A549 (cell line): ENCODE data around the gene CDC5L. TPM values are rescaled to one million over a fixed set of nuclear protein-coding genes. Genes with fewer than 3 reads are reported as not detected.

ENCODE experiments used
- ATAC-seq, 2 experiments: fragments of 200-7000 bp in 1 of 2; fragments of >200 bp in 1 of 2; cut with Nextera tagmentation in 1 of 2; cut with Tn5 transposase in 1 of 2; 3 replicates each; pipeline versions ENCODE4 v1.8.0 to v1.9.1; 2018 to 2020; ENCODE audit warnings: mild to moderate bottlenecking in 1 of 2, moderate library complexity in 1 of 2
- CTCF ChIA-PET: fragments of 300-600 bp; sonication (Branson Sonifier 250); formaldehyde crosslinking; extraction: SDS; loops from one replicate; lab custom pipeline; 2021; ENCODE audit warnings: antibody characterized with exemption, inconsistent platforms; lab: Yijun Ruan, JAX
- POLR2A ChIA-PET: fragments of 350-600 bp; formaldehyde crosslinking; extraction: SDS; loops from one replicate; lab custom pipeline; 2021; ENCODE audit warnings: antibody characterized with exemption, inconsistent platforms; lab: Yijun Ruan, JAX
- DNase-seq, 2 experiments: peaks; one replicate each; pipeline versions ENCODE4 v3.0.0 to v3.0.0-alpha.2; 2011 to 2016; ENCODE audit warnings: low read depth in 1 of 2, low spot score in 1 of 2
- FAIRE-seq: peaks from 2 replicates; lab custom pipeline; 2011; peaks lifted over from hg19 to GRCh38; lab: Jason Lieb, UNC
- H3K27ac ChIP-seq, 2 experiments: fragments of >200 bp; sonication (Bioruptor Twin); formaldehyde crosslinking; 3 replicates each; pipeline ENCODE4 v1.5.1; 2016 to 2017
- H3K4me1 ChIP-seq: fragments of >200 bp; sonication (Bioruptor Twin); formaldehyde crosslinking; 3 replicates; pipeline ENCODE4 v1.6.1; 2016
- H3K4me2 ChIP-seq: fragments of >200 bp; sonication (Bioruptor Twin); formaldehyde crosslinking; 3 replicates; pipeline ENCODE4 v1.6.1; 2016
- H3K4me3 ChIP-seq: fragments of >200 bp; sonication (Bioruptor Twin); formaldehyde crosslinking; 3 replicates; pipeline ENCODE4 v1.5.1; 2016
- H3K9me3 ChIP-seq: fragments of >200 bp; sonication (Bioruptor Twin); formaldehyde crosslinking; 3 replicates; pipeline ENCODE4 v1.6.1; 2016
- CBX8 ChIP-seq: fragments of 200-600 bp; sonication (generic); IDR thresholded peaks from 2 replicates; pipeline ENCODE4 v1.6.1; 2016
- EHMT2 ChIP-seq: fragments of 200-600 bp; sonication (generic); IDR thresholded peaks from 2 replicates; pipeline ENCODE4 v1.6.1; 2016; ENCODE audit warnings: antibody characterized with exemption, low read depth, mild to moderate bottlenecking, moderate library complexity
- ESRRA ChIP-seq: fragments of 150-350 bp; IDR thresholded peaks from 2 replicates; pipeline ENCODE4 v1.6.1; 2014; ENCODE audit warnings: mild to moderate bottlenecking, low read length, borderline replicate concordance
- HOXA7 ChIP-seq: fragments of 250-450 bp; sonication (Bioruptor Pico); IDR thresholded peaks from 2 replicates; pipeline ENCODE4 v1.5.0; 2020; ENCODE audit warnings: mild to moderate bottlenecking, moderate library complexity
- HOXB13 ChIP-seq: fragments of 250-450 bp; sonication (Bioruptor Pico); IDR thresholded peaks from 2 replicates; pipeline ENCODE4 v1.5.0; 2020; ENCODE audit warnings: low read depth, mild to moderate bottlenecking, moderate library complexity
- MAZ ChIP-seq: fragments of 150-350 bp; IDR thresholded peaks from 2 replicates; pipeline ENCODE4 v1.6.1; 2014; ENCODE audit warnings: antibody characterized with exemption, low read depth, low read length, borderline replicate concordance
- MYC ChIP-seq: IDR thresholded peaks from 2 replicates; pipeline ENCODE4 v1.6.1; 2012; ENCODE audit warnings: mild to moderate bottlenecking, inconsistent platforms, low read length, improper control_type of control experiment, borderline replicate concordance
- PHF8 ChIP-seq: fragments of 200-600 bp; sonication (generic); IDR thresholded peaks from 2 replicates; pipeline ENCODE4 v1.6.1; 2016; ENCODE audit warnings: low read depth, mild to moderate bottlenecking, antibody characterized with exemption, moderate library complexity, borderline replicate concordance
- RAD21 ChIP-seq, 2 experiments: fragments of >200 bp in 1 of 2; sonication (Bioruptor Twin) in 1 of 2; formaldehyde crosslinking in 1 of 2; IDR thresholded peaks in 1 of 2; conservative IDR thresholded peaks in 1 of 2; 2 replicates in 1 of 2; 3 replicates in 1 of 2; pipeline ENCODE4 v1.6.1; 2012 to 2018; ENCODE audit warnings: inconsistent platforms in 1 of 2
- RCOR1 ChIP-seq: fragments of 150-350 bp; IDR thresholded peaks from 2 replicates; pipeline ENCODE4 v1.6.1; 2014; ENCODE audit warnings: antibody characterized with exemption, low read length, low read depth
- SMC3 ChIP-seq: fragments of >200 bp; sonication (Bioruptor Twin); formaldehyde crosslinking; IDR thresholded peaks from 3 replicates; pipeline ENCODE4 v1.6.1; 2018; ENCODE audit warnings: inconsistent platforms
- WGBS: methylation state at CpG from one replicate; pipeline ENCODE4 v1.1.6; 2017; ENCODE audit errors: missing lambda C conversion rate; 5-methylcytosine and 5-hydroxymethylcytosine counted together
- polyA plus RNA-seq, 4 experiments: library from polyadenylated mRNA; depleted of rRNA in 3 of 4; stranded (reverse); fragments of >200 nt; fragmentation: RNase III in 1 of 4; extraction: RNeasy Plus Mini Kit Qiagen cat#74134 plus additional on column Dnase treatment in 1 of 4; gene quantifications; 2 replicates in 3 of 4; 3 replicates in 1 of 4; pipeline ENCODE4 v1.2.3, GENCODE V29; 2011 to 2017
- TF ChIP-seq, protein P1 (sequence below): fragments of 250-450 bp; sonication (Bioruptor Pico); IDR thresholded peaks from 2 replicates; pipeline ENCODE4 v1.5.0; 2021; ENCODE audit warnings: mild to moderate bottlenecking, moderate library complexity, borderline replicate concordance
- TF ChIP-seq, protein P2 (sequence below): fragments of 150-350 bp; IDR thresholded peaks from 2 replicates; pipeline ENCODE4 v1.6.1; 2014; ENCODE audit warnings: low read depth, mild to moderate bottlenecking, low read length
- TF ChIP-seq, protein P3 (sequence below): fragments of >200 bp; sonication (Bioruptor Twin); formaldehyde crosslinking; IDR thresholded peaks from 3 replicates; pipeline ENCODE4 v1.5.1; 2016
- TF ChIP-seq, protein P4 (sequence below): fragments of 200-600 bp; sonication (generic); IDR thresholded peaks from 2 replicates; pipeline ENCODE4 v1.6.1; 2016; ENCODE audit warnings: antibody characterized with exemption, mild to moderate bottlenecking, moderate library complexity

The CDC5L gene
- polyA plus RNA-seq, 2 of the 4 experiments (the other 2 are of a cell fraction): 12.8 to 20.5 TPM

DNA sequence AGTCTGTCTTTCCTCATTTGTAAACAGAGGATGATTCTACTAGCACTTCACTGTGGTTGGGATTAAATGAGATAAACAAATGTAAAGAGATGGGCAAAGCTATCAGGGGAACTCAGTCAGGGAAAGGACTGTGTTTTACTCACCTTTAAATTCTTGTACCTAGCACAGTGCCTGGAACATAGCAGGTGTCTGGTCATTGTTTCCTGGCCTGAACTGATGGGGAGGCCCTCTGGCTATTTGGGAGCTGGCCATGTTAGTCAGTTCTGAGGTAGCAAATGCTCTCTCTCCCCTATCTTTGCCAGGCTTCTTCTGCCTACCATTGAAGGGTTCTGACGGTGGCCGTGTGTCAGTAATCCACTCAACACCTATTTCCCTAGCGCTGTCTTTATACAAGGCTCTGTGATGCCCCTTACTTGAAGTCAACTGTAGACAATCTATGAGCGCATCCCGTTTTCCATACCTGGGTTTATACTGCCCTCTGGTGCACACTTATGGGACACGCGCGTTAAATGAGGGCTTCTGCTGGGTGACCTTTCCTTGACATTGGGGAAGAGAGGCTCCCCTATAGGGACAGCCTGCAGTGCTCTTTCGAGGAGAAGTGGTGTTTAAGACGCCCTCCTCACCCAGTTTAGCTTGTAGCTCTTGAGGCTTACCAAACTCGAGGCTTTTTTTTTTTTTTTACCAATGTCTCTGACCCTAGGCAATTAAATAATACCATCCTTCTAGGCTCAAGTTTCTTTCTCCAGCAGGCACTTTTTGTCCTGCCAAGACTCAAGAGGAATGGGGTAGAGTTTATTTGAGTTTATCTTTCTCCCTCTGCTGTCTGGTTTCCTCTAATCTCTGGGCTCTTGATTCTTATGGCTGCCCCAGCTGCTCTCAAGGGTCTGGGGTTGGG lies 49.0 kb upstream of the CDC5L start:
- H3K4me3 ChIP-seq: no peak overlapping the region
- FAIRE-seq: no peak
- POLR2A ChIA-PET: no interaction called here
- peak; percentile 33 to 60 for DNase-seq
- H3K27ac ChIP-seq: no peak overlapping the region
- peak; percentile 89 to 92 for ATAC-seq
- CTCF ChIA-PET: interaction anchor here (0.6 to 7.2 kb wide), 40 partner anchors 9 to 250 kb away, joined by 3 to 181 read pairs (median 4); partner anchors contain the start of genes AARS2, NFKBIE and TMEM151B
- 1% methylated on average over 11 of the region's 11 CpGs for WGBS
- no peaks in the 10 kb centered on the region for H3K4me1 ChIP-seq
- H3K4me2 ChIP-seq: no peak overlapping the region
- TF ChIP-seq PHF8: no peak
- TF ChIP-seq CBX8: no peak
- TF ChIP-seq, protein P1, sequence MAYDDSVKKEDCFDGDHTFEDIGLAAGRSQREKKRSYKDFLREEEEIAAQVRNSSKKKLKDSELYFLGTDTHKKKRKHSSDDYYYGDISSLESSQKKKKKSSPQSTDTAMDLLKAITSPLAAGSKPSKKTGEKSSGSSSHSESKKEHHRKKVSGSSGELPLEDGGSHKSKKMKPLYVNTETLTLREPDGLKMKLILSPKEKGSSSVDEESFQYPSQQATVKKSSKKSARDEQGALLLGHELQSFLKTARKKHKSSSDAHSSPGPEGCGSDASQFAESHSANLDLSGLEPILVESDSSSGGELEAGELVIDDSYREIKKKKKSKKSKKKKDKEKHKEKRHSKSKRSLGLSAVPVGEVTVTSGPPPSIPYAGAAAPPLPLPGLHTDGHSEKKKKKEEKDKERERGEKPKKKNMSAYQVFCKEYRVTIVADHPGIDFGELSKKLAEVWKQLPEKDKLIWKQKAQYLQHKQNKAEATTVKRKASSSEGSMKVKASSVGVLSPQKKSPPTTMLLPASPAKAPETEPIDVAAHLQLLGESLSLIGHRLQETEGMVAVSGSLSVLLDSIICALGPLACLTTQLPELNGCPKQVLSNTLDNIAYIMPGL: no peak
- TF ChIP-seq, protein P2, sequence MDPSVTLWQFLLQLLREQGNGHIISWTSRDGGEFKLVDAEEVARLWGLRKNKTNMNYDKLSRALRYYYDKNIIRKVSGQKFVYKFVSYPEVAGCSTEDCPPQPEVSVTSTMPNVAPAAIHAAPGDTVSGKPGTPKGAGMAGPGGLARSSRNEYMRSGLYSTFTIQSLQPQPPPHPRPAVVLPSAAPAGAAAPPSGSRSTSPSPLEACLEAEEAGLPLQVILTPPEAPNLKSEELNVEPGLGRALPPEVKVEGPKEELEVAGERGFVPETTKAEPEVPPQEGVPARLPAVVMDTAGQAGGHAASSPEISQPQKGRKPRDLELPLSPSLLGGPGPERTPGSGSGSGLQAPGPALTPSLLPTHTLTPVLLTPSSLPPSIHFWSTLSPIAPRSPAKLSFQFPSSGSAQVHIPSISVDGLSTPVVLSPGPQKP: no peak
- no peak for TF ChIP-seq MYC
- TF ChIP-seq RCOR1: no peak
- TF ChIP-seq, protein P3, sequence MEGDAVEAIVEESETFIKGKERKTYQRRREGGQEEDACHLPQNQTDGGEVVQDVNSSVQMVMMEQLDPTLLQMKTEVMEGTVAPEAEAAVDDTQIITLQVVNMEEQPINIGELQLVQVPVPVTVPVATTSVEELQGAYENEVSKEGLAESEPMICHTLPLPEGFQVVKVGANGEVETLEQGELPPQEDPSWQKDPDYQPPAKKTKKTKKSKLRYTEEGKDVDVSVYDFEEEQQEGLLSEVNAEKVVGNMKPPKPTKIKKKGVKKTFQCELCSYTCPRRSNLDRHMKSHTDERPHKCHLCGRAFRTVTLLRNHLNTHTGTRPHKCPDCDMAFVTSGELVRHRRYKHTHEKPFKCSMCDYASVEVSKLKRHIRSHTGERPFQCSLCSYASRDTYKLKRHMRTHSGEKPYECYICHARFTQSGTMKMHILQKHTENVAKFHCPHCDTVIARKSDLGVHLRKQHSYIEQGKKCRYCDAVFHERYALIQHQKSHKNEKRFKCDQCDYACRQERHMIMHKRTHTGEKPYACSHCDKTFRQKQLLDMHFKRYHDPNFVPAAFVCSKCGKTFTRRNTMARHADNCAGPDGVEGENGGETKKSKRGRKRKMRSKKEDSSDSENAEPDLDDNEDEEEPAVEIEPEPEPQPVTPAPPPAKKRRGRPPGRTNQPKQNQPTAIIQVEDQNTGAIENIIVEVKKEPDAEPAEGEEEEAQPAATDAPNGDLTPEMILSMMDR: peak; percentile 74
- TF ChIP-seq SMC3: peak; percentile 70
- no peak for TF ChIP-seq HOXB13 (CRISPR knock-in tag)
- TF ChIP-seq EHMT2: no peak
- peak; percentile 93 for TF ChIP-seq ESRRA
- no peak for TF ChIP-seq MAZ
- TF ChIP-seq, protein P4, sequence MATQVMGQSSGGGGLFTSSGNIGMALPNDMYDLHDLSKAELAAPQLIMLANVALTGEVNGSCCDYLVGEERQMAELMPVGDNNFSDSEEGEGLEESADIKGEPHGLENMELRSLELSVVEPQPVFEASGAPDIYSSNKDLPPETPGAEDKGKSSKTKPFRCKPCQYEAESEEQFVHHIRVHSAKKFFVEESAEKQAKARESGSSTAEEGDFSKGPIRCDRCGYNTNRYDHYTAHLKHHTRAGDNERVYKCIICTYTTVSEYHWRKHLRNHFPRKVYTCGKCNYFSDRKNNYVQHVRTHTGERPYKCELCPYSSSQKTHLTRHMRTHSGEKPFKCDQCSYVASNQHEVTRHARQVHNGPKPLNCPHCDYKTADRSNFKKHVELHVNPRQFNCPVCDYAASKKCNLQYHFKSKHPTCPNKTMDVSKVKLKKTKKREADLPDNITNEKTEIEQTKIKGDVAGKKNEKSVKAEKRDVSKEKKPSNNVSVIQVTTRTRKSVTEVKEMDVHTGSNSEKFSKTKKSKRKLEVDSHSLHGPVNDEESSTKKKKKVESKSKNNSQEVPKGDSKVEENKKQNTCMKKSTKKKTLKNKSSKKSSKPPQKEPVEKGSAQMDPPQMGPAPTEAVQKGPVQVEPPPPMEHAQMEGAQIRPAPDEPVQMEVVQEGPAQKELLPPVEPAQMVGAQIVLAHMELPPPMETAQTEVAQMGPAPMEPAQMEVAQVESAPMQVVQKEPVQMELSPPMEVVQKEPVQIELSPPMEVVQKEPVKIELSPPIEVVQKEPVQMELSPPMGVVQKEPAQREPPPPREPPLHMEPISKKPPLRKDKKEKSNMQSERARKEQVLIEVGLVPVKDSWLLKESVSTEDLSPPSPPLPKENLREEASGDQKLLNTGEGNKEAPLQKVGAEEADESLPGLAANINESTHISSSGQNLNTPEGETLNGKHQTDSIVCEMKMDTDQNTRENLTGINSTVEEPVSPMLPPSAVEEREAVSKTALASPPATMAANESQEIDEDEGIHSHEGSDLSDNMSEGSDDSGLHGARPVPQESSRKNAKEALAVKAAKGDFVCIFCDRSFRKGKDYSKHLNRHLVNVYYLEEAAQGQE: no peak
- TF ChIP-seq HOXA7 (CRISPR knock-in tag): no peak
- TF ChIP-seq RAD21 (conservative IDR thresholded peaks at IDR 0.05 in 1 of 2, IDR thresholded peaks at IDR 0.05 in 1 of 2): peak; percentile 79 to 87
- H3K9me3 ChIP-seq: no peaks in the 10 kb centered on the region
